Measurements from ENCODE around the gene TRMT44.

The TRMT44 gene

DNA sequence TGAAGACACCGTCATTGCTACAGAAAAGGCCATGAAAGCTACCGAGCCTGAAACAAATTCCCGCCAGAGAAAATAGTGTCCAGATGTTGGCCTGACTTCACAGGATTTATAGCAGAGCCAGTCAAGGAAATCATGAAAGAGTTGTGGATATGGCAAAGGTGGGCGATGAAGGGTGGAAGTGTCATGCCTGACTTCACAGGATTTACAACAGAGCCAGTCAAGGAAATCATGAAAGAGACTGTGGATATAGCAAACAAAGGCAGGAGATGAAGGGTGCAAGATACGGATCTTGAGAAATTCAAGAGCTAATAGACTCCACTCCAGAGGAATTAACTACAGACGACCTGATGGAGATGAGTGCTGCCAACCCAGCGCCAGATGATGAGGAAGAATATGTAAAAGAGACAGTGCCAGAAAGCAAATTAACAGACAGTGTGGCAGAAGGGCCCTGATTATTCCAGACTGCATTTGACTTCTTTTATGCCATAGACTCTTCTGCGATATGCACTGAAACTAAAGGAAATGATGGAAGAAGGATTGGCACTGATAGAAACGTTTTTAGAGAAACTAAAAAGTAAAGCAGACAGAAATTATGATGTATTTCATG lies 17.2 kb downstream of the TRMT44 start:
- no peak for ATAC-seq
- no peak for TF ChIP-seq ZNF565 (CRISPR knock-in tag; conservative IDR thresholded peaks at IDR 0.05; ENCODE audit: low read depth)
- TF ChIP-seq SNAI2 (CRISPR knock-in tag; IDR thresholded peaks at IDR 0.05), result no peak
- no peak for TF ChIP-seq ZNF8 (CRISPR knock-in tag; IDR thresholded peaks at IDR 0.05)
- TF ChIP-seq ZC3H10 (CRISPR knock-in tag; IDR thresholded peaks at IDR 0.05), result no peak
- no peak for TF ChIP-seq RARB (CRISPR knock-in tag; IDR thresholded peaks at IDR 0.05)
- no peak for TF ChIP-seq ZFP3 (CRISPR knock-in tag; IDR thresholded peaks at IDR 0.05)
- TF ChIP-seq, protein P1, sequence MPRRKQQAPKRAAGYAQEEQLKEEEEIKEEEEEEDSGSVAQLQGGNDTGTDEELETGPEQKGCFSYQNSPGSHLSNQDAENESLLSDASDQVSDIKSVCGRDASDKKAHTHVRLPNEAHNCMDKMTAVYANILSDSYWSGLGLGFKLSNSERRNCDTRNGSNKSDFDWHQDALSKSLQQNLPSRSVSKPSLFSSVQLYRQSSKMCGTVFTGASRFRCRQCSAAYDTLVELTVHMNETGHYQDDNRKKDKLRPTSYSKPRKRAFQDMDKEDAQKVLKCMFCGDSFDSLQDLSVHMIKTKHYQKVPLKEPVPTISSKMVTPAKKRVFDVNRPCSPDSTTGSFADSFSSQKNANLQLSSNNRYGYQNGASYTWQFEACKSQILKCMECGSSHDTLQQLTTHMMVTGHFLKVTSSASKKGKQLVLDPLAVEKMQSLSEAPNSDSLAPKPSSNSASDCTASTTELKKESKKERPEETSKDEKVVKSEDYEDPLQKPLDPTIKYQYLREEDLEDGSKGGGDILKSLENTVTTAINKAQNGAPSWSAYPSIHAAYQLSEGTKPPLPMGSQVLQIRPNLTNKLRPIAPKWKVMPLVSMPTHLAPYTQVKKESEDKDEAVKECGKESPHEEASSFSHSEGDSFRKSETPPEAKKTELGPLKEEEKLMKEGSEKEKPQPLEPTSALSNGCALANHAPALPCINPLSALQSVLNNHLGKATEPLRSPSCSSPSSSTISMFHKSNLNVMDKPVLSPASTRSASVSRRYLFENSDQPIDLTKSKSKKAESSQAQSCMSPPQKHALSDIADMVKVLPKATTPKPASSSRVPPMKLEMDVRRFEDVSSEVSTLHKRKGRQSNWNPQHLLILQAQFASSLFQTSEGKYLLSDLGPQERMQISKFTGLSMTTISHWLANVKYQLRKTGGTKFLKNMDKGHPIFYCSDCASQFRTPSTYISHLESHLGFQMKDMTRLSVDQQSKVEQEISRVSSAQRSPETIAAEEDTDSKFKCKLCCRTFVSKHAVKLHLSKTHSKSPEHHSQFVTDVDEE (CRISPR knock-in tag; IDR thresholded peaks at IDR 0.05), result no peak
- no peak for TF ChIP-seq PPARA (CRISPR knock-in tag; IDR thresholded peaks at IDR 0.05; ENCODE audit: borderline replicate concordance)
- no peak for TF ChIP-seq CREB5 (CRISPR knock-in tag; IDR thresholded peaks at IDR 0.05; ENCODE audit: low read depth)
- TF ChIP-seq ARNTL (CRISPR knock-in tag; IDR thresholded peaks at IDR 0.05; ENCODE audit: borderline replicate concordance, low read depth), result no peak
- no peak for TF ChIP-seq ZFP30 (CRISPR knock-in tag; IDR thresholded peaks at IDR 0.05)
- no peak for TF ChIP-seq BACH2 (CRISPR knock-in tag; IDR thresholded peaks at IDR 0.05; ENCODE audit: borderline replicate concordance)
- TF ChIP-seq CSRNP3 (CRISPR knock-in tag; IDR thresholded peaks at IDR 0.05), result no peak

- TF ChIP-seq ZC3H10 (CRISPR knock-in tag; IDR thresholded peaks at IDR 0.05) (no peak), PPARA (CRISPR knock-in tag; IDR thresholded peaks at IDR 0.05; ENCODE audit: borderline replicate concordance) (no peak), CSRNP3 (CRISPR knock-in tag; IDR thresholded peaks at IDR 0.05) (no peak), ZFP30 (CRISPR knock-in tag; IDR thresholded peaks at IDR 0.05) (no peak), ZNF8 (CRISPR knock-in tag; IDR thresholded peaks at IDR 0.05) (no peak), OSR1 (CRISPR knock-in tag; IDR thresholded peaks at IDR 0.05) (no peak), SNAI2 (CRISPR knock-in tag; IDR thresholded peaks at IDR 0.05) (no peak), TCF4 (CRISPR knock-in tag; IDR thresholded peaks at IDR 0.05; ENCODE audit: borderline replicate concordance) (no peak)
- TF ChIP-seq, protein P2, sequence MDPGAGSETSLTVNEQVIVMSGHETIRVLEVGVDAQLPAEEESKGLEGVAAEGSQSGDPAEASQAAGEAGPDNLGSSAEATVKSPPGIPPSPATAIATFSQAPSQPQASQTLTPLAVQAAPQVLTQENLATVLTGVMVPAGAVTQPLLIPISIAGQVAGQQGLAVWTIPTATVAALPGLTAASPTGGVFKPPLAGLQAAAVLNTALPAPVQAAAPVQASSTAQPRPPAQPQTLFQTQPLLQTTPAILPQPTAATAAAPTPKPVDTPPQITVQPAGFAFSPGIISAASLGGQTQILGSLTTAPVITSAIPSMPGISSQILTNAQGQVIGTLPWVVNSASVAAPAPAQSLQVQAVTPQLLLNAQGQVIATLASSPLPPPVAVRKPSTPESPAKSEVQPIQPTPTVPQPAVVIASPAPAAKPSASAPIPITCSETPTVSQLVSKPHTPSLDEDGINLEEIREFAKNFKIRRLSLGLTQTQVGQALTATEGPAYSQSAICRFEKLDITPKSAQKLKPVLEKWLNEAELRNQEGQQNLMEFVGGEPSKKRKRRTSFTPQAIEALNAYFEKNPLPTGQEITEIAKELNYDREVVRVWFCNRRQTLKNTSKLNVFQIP (CRISPR knock-in tag; IDR thresholded peaks at IDR 0.05; ENCODE audit: borderline replicate concordance, low read depth), result no peak
- no peak for ATAC-seq
These were observed 19.4 kb downstream of the TRMT44 start for GRCh38 chr4:8459867-8460445.

GRCh38 chr4:8461086-8461485 lies 20.5 kb downstream of the TRMT44 start:
- TF ChIP-seq PPARA (CRISPR knock-in tag; IDR thresholded peaks at IDR 0.05; ENCODE audit: borderline replicate concordance) (no peak), ZFP30 (CRISPR knock-in tag; IDR thresholded peaks at IDR 0.05) (no peak), GLIS3 (CRISPR knock-in tag; IDR thresholded peaks at IDR 0.05) (no peak), ARNTL (CRISPR knock-in tag; IDR thresholded peaks at IDR 0.05; ENCODE audit: borderline replicate concordance, low read depth) (no peak), TCF4 (CRISPR knock-in tag; IDR thresholded peaks at IDR 0.05; ENCODE audit: borderline replicate concordance) (no peak), ZNF8 (CRISPR knock-in tag; IDR thresholded peaks at IDR 0.05) (no peak)
- no peak for ATAC-seq

DNA sequence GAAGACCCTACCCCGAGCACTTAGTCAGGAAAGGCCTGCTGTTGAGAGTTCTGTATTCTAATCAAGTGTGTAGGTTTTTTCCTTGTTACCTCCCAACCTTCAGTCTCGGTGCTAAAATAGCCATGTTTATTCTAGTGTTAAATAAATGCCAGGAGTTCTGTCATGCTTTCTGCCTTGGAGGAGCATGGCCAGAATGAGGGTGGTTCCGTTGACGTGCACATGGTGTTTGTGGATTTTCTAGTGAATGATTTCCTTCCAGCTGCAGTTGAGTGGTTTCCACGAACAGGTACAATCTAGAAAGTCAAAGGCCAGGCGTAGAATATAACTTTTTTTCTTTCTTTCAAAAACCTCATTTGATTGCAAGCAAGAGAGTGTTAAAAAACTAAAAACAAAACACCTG lies 21.0 kb downstream of the TRMT44 start:
- no peak for ATAC-seq
- TF ChIP-seq, protein P2 (CRISPR knock-in tag; IDR thresholded peaks at IDR 0.05; ENCODE audit: borderline replicate concordance, low read depth), result no peak
- TF ChIP-seq ZNF8 (CRISPR knock-in tag; IDR thresholded peaks at IDR 0.05), result no peak
- no peak for TF ChIP-seq ESRRG (CRISPR knock-in tag; IDR thresholded peaks at IDR 0.05)
- no peak for TF ChIP-seq BACH2 (CRISPR knock-in tag; IDR thresholded peaks at IDR 0.05; ENCODE audit: borderline replicate concordance)
- no peak for TF ChIP-seq GLIS3 (CRISPR knock-in tag; IDR thresholded peaks at IDR 0.05)
- TF ChIP-seq, protein P1 (CRISPR knock-in tag; IDR thresholded peaks at IDR 0.05), result no peak
- TF ChIP-seq CREB5 (CRISPR knock-in tag; IDR thresholded peaks at IDR 0.05; ENCODE audit: low read depth), result no peak
